Astrocyte of the spinal cord (primary cell): Measurements from ENCODE around the gene HEXA.
"Not testable (repeated sequence)": the region's sequence is repeated elsewhere in the genome, so short reads cannot be mapped to it uniquely, and the experiment has no call there.

Experiments
- DNase-seq: peaks from one replicate; pipeline ENCODE4 v3.0.0; 2011; ENCODE audit warnings: low read depth, low spot score
- H3K4me3 ChIP-seq: 2 replicates; pipeline ENCODE4 v1.5.1; 2011; ENCODE audit warnings: low read depth, mild to moderate bottlenecking, low read length, moderate library complexity
- in situ Hi-C: cut with HindIII; loops from 2 replicates; pipeline ENCODE4 v1.10.0; 2017; ENCODE audit warnings: low sequenced_read_pairs
- TF ChIP-seq, protein P1 (sequence below): IDR thresholded peaks from 2 replicates; pipeline ENCODE4 v1.5.1; 2012; ENCODE audit warnings: low read depth, mild to moderate bottlenecking, low read length, inconsistent platforms

The HEXA gene

DNA sequence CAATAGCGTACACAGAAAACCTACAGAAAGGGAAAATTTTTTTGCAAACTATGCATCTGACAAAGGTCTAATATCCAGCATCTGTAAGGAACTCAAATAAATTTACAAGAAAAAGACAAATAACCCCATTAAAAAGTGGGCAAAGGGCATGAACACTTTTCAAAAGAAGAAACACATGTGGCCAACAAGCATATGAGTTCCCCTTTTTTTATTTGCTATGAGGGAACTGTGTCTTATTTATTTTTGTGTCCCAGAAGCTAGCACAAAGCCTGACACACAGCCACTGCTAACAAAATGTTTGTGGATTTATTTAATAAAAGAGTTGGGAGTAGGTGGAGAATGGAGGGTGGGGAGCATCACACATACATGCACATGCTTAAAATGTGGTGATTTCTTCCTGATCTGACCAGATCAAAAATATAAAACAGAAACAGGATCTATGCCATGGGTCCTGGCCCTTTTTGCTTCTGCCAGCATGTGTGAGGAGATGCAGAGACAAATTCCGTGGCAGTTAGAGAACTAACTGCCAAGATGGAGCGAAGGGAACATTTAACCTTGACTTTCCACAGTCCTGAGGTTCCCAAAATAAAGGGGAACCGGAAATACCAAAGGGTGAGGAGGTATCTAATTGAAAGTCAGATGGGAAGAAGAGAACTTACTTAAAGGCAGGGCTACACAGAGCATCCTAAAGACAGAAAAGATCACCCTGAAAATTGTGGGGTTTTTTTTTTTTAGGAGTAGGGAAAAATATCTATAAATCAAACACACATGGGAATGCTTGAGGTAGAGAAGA is 22.2 kb upstream of the HEXA start, which contains the start of gene TMEM202:
TMEM202 (plus strand) TSS at position 510 of the 793 bp plus-strand sequence; CDS start at position 532, 22 bp downstream.
- TF ChIP-seq, protein P1, sequence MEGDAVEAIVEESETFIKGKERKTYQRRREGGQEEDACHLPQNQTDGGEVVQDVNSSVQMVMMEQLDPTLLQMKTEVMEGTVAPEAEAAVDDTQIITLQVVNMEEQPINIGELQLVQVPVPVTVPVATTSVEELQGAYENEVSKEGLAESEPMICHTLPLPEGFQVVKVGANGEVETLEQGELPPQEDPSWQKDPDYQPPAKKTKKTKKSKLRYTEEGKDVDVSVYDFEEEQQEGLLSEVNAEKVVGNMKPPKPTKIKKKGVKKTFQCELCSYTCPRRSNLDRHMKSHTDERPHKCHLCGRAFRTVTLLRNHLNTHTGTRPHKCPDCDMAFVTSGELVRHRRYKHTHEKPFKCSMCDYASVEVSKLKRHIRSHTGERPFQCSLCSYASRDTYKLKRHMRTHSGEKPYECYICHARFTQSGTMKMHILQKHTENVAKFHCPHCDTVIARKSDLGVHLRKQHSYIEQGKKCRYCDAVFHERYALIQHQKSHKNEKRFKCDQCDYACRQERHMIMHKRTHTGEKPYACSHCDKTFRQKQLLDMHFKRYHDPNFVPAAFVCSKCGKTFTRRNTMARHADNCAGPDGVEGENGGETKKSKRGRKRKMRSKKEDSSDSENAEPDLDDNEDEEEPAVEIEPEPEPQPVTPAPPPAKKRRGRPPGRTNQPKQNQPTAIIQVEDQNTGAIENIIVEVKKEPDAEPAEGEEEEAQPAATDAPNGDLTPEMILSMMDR: no peak
- DNase-seq: no peak
- no peak within 1 kb of the TSS for H3K4me3 ChIP-seq
- in situ Hi-C loops: no loop called here

DNA sequence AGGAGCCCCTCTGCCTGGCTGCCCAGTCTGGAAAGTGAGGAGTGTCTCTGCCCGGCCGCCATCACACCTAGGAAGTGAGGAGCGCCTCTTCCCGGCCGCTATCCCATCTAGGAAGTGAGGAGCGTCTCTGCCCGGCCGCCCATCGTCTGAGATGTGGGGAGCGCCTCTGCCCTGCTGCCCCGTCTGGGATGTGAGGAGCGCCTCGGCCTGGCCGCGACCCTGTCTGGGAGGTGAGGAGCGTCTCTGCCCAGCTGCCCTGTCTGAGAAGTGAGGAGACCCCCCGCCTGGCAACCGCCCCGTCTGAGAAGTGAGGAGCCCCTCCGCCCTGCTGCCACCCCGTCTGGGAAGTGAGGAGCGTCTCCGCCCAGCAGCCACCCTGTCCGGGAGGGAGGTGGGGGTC is 20.5 kb upstream of the HEXA start:
- H3K4me3 ChIP-seq, in situ Hi-C loops, DNase-seq: not testable (repeated sequence)

DNA sequence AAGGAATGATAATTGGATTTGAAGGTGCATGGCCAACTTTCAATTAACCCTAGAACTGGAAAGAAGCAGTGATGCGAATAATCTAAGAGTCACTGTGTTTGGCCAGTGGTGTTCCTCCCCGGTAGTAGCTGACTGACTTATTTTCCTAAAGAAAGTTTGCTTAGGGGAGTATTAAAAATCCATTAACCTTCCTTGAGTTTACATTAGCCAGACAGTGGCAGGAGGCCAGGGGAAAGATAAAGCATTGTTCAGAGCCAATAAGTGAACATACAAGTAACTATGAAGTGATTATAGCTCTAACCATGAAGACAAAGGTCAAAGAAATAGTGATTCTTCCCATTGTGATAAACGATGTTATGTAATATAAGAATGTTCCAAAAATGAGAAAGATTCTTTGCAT is 13.4 kb upstream of the HEXA start:
- no peak for DNase-seq
- in situ Hi-C loops: no loop called here
- no peak overlapping the region for H3K4me3 ChIP-seq
- TF ChIP-seq, protein P1: no peak

DNA sequence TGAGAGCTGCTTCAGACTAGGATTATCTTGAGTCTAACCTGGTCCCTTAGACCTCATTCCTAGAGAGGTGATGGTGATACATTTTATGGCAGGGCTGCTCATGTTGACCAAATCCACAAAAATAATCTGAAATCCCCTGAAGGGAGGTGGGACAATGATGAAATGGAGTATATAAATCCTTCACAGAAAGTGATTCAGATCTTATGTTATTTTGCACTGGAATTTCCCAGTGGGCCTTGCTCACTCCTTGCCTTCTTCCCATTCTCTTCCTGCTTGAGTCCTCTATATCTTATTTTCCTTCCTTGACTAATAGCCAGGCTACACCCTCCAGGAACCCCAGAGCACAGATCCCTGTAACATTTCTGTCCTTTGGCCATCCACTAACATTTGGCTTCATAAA is 11.9 kb upstream of the HEXA start:
- TF ChIP-seq, protein P1: no peak
- in situ Hi-C loops: no loop called here
- no peak overlapping the region for H3K4me3 ChIP-seq
- no peak for DNase-seq

DNA sequence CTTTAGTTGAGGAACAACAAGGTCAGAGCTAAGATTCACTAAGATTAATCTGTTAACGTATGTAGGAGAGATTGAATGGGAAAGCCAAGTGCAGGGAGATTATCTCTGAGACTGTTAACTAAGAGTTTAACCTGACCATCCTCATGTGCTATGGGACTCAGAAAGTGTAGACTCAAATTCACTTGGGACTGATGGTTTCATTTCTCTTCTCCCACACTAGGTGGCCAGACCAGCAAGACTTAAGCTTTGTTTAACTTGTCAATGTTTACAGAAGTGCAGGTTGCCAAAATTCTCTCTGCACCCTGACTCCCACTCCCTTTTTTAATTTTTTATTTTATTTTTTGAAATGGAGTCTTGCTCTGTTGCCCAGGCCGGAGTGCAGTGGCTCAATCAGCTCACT is 6.3 kb upstream of the HEXA start:
- H3K4me3 ChIP-seq: no peak overlapping the region
- DNase-seq: no peak
- TF ChIP-seq, protein P1: peak; percentile 15
- in situ Hi-C loops: no loop called here

DNA sequence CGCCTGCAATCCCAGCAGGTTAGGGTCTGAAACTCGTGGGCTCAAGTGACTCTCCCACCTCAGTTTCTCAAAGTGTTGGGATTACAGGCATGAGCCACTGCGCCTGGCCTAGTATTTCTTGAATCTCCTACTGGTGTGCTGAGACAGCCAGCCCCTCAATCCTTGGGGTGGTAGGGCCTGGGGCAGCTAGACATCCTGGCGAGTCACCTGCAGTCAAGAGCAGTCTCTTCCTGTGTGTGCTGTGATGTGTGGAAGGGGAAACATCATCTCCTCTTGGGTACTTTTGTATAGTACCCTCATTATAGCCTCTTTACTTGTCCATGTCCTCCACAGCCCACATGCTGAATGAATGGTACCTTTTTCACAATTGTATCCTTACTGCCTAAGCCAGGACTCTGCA is 4.9 kb upstream of the HEXA start:
- no peak for DNase-seq
- in situ Hi-C loops: no loop called here
- TF ChIP-seq, protein P1: no peak
- no peak overlapping the region for H3K4me3 ChIP-seq

DNA sequence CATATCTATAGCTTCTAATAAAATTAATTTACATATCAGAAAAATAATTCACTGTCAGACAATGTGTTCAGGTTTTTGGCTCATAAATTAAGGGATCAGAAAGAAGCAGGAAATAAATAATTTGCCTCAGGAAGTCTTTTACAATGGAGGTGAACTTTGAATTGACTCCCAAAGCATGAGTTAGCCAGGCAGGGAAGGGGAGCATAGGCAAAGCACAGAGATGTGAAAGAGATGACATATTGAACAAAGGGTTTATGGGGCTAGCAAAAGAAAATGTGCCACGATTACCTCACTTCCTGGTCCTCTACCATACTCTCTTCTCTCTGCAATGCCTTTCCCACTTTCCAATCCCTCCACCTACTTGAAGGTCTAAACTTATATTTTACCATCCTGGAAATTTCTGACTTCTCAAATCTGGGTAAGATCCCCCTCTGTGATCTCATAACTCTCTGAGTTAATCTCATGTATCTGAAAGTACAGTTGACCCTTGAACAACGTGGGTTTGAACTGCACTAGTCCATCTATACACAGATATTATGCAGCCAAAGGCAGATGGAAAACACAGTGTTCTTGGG is 4.1 kb upstream of the HEXA start:
- DNase-seq: no peak
- in situ Hi-C loops: no loop called here
- TF ChIP-seq, protein P1: no peak
- H3K4me3 ChIP-seq: no peak overlapping the region

DNA sequence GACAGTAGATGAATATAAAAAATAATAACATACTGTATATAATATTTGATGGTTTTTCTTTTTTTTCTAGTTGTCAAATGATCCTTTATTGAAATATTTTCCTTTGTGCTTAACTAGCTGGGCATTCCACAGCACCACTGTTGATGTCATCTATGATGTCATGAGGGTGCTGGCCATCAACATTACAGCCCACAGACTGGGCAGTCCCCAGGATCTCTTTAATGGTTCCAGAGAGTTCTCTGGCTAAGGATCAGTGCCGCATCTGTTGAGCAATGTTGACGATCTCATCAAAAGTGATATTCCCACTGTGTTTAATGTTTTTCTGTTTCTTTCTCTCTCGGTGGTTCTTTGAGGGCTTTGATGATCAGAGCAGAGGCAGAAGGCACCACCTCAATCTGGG is 3.3 kb upstream of the HEXA start:
- in situ Hi-C loops, DNase-seq: not testable (repeated sequence)

More for the DNA sequence above, 3.3 kb upstream of the HEXA start:
- H3K4me3 ChIP-seq: not testable (repeated sequence)
